ENCODE data around the gene PDLIM1. TPM values are rescaled to one million over a fixed set of nuclear protein-coding genes. Genes with fewer than 3 reads are reported as not detected.

The PDLIM1 gene
- total RNA-seq, 1 donor from 2014 or later = 358 TPM

DNA sequence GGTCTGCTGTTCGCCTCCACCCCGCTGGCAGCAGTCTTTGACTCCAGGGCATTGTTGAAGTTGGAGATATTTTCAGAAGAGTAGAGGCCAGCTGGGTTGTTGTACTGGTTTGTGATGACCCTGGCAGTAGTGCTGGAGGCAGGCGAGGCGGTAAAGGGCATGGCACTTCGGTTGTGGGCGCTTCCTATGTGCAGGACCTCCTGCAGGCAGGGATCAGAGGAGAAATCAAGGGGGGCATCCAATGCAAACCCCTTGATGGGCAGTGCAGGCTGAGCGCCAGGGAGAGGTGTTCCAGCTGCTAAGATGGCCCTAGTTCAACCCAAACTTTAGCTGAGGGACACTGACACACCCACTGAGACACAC lies 27.0 kb downstream of the PDLIM1 start:
- no peak for DNase-seq
- Histone ChIP-seq H3K4me3 (no peak overlapping the region), H3K27me3 (ENCODE audit: low read depth) (no peaks in the 10 kb centered on the region), H3K36me3 (peaks cover 51% of the 10 kb centered on the region), H3K9me3 (replicated peaks) (no peaks in the 10 kb centered on the region), H3K4me1 (peaks cover 90% of the 10 kb centered on the region), H3K27ac (replicated peaks) (peak overlapping the region; percentile 36)
- intact Hi-C loops (cut with micrococcal nuclease) = no loop called here
- TF ChIP-seq, protein P1, sequence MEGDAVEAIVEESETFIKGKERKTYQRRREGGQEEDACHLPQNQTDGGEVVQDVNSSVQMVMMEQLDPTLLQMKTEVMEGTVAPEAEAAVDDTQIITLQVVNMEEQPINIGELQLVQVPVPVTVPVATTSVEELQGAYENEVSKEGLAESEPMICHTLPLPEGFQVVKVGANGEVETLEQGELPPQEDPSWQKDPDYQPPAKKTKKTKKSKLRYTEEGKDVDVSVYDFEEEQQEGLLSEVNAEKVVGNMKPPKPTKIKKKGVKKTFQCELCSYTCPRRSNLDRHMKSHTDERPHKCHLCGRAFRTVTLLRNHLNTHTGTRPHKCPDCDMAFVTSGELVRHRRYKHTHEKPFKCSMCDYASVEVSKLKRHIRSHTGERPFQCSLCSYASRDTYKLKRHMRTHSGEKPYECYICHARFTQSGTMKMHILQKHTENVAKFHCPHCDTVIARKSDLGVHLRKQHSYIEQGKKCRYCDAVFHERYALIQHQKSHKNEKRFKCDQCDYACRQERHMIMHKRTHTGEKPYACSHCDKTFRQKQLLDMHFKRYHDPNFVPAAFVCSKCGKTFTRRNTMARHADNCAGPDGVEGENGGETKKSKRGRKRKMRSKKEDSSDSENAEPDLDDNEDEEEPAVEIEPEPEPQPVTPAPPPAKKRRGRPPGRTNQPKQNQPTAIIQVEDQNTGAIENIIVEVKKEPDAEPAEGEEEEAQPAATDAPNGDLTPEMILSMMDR (IDR thresholded peaks at IDR 0.05; ENCODE audit: borderline replicate concordance) = no peak

DNA sequence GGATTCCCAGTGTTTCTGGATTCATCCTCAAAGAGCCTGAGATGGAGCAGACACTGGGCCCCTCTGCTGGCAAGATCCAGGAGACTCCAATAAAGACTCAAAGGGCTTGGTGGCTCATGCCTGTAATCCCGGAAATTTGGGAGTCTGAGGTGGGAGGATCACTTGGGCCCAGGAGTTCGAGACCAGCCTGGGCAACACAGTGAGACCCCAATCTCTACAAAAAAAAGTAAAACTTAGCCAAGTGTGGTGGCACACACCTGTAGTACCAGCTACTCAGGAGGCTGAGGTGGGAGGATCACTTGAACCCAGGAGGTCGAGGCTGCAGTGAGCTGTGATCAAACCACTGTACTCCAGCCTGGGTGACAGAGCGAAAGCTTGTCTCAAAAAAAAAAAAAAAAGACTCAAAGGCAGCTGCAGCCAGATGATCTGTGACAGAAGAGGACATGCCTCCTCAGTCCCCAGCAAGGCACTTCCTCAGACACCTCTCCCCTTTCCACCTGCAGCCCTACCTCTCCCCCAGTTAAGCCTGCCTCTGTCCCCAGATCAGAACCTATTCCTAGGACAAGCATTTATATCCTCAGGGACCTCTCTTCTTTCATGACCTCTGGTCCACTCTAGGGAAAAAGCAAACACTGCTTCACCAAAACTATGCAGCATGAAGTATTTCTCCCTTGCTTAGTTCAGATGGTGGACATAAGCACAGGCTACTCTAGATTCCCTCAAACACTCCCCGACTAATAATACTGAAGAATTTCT lies 27.9 kb downstream of the PDLIM1 start:
- intact Hi-C loops (cut with micrococcal nuclease) = no loop called here
- Histone ChIP-seq H3K4me3 (no peak overlapping the region), H3K36me3 (peaks cover 61% of the 10 kb centered on the region), H3K4me1 (peaks cover 81% of the 10 kb centered on the region), H3K27ac (replicated peaks) (peak overlapping the region; percentile 36), H3K9me3 (replicated peaks) (no peaks in the 10 kb centered on the region), H3K27me3 (ENCODE audit: low read depth) (no peaks in the 10 kb centered on the region)
- TF ChIP-seq, protein P1 (IDR thresholded peaks at IDR 0.05; ENCODE audit: borderline replicate concordance) = no peak
- DNase-seq = no peak

DNA sequence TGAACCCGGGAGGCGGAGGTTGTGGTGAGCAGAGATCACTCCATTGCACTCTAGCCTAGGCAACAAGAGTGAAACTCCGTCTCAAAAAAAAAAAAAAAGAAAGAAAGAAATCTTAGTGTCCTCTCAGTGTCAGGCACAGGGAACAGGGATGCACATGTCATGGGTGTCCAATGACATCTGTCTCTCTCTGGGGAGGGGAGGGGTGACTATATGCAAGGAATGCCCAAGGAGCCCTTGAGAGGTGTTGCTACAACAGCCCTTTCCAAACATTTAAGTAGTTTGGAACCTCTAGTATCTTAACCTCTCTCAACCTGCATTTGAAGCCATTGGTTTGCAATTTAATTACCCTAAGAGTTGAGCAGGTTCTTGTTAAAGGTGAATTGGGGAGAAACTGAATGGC lies 28.9 kb downstream of the PDLIM1 start:
- no peaks in the 10 kb centered on the region for H3K9me3 ChIP-seq (replicated peaks)
- H3K4me1 ChIP-seq = peaks cover 71% of the 10 kb centered on the region
- DNase-seq = no peak
- no peak overlapping the region for H3K4me3 ChIP-seq
- H3K36me3 ChIP-seq = peaks cover 71% of the 10 kb centered on the region
- TF ChIP-seq, protein P1 (IDR thresholded peaks at IDR 0.05; ENCODE audit: borderline replicate concordance) = no peak
- peak overlapping the region; percentile 82 for H3K27ac ChIP-seq (replicated peaks)
- H3K27me3 ChIP-seq (ENCODE audit: low read depth) = no peaks in the 10 kb centered on the region
- intact Hi-C loops (cut with micrococcal nuclease) = no loop called here

DNA sequence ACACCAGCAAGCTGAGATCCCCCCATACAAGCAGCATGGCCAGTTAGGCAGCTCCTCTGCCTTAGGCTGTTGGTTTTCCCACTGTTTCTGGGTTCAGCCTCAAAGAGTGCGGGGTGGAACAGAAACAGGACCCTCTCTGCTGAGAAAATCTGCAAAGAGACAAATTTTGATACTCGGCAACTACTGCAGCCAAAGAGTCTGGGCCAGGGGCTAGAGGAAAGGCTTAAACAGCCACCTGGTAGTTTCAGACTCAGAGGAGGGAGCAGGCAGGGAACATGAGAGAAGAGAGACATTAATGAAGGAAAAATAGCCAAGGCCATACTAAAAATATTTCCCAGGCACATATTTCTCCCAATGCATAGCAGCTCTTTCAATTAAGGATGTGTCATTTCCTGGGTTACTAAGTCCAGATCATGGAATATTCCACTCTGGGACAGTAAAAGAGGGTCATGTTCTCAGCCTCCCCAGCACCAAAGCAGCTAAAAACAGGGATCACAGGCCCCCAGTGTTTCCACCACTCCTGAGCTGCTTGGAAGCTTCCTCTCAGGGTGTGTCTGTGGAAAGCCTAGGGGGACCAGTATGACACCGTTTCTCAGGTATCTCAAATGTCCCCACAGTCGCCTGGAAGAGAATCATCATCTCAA lies 29.8 kb downstream of the PDLIM1 start:
- Histone ChIP-seq H3K4me1 (peaks cover 62% of the 10 kb centered on the region), H3K36me3 (peaks cover 78% of the 10 kb centered on the region), H3K9me3 (replicated peaks) (peaks cover 6% of the 10 kb centered on the region), H3K27me3 (ENCODE audit: low read depth) (no peaks in the 10 kb centered on the region), H3K27ac (replicated peaks) (peak overlapping the region; percentile 82), H3K4me3 (peak overlapping the region; percentile 1)
- intact Hi-C loops (cut with micrococcal nuclease) = no loop called here
- TF ChIP-seq, protein P1 (IDR thresholded peaks at IDR 0.05; ENCODE audit: borderline replicate concordance) = no peak
- no peak for DNase-seq

DNA sequence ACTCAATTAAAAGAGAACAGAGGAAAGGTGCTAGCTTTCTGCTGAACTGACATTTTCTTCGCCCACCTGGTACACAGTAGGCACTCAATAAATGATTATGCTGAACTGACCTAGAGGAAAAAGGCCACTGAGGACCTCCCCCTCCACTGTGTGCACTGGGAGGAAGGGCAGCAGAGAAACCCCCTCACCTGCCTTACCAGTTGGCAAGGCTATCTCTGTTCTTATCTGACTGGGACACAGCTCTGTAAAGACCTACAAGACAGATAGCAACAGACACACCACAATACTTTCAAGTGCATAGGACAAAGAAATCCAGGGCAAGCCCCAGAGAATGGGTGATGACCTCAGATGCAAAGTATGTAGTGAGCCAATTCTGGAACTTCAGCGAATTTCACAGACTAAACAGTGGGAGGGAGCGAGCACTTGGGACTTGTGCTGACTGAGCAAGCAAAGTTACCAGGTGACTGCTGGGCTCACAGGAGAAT lies 30.4 kb downstream of the PDLIM1 start:
- peak overlapping the region; percentile 1 for H3K4me3 ChIP-seq
- peak overlapping the region; percentile 82 for H3K27ac ChIP-seq (replicated peaks)
- no peak for DNase-seq
- H3K36me3 ChIP-seq = peaks cover 77% of the 10 kb centered on the region
- peaks cover 6% of the 10 kb centered on the region for H3K9me3 ChIP-seq (replicated peaks)
- no peaks in the 10 kb centered on the region for H3K27me3 ChIP-seq (ENCODE audit: low read depth)
- intact Hi-C loops (cut with micrococcal nuclease) = no loop called here
- TF ChIP-seq, protein P1 (IDR thresholded peaks at IDR 0.05; ENCODE audit: borderline replicate concordance) = no peak
- peaks cover 56% of the 10 kb centered on the region for H3K4me1 ChIP-seq

Data from left ventricle myocardium inferior (tissue), 1 donor.